H9 (cell line): Measurements from ENCODE around the gene GLIS2. TPM values are rescaled to one million over a fixed set of nuclear protein-coding genes. Genes with fewer than 3 reads are reported as not detected.

Experiments used
- DNase-seq: peaks from one replicate; pipeline ENCODE4 v3.0.0-alpha.2; 2017
- H2AFZ ChIP-seq: one replicate; pipeline ENCODE4 v1.6.1; 2013; ENCODE audit warnings: mild to moderate bottlenecking, low read length, control low read depth, moderate library complexity
- H2AK5ac ChIP-seq: 2 replicates; pipeline ENCODE4 v1.6.1; 2013; ENCODE audit warnings: low read length, control low read depth, mixed read lengths; ENCODE audit not compliant: insufficient read length
- H2BK120ac ChIP-seq: one replicate; pipeline ENCODE4 v1.6.1; 2013; ENCODE audit warnings: low read depth, mild to moderate bottlenecking, low read length, control low read depth, inconsistent platforms; ENCODE audit not compliant: poor library complexity, severe bottlenecking
- H2BK12ac ChIP-seq: 2 replicates; pipeline ENCODE4 v1.6.1; 2013; ENCODE audit warnings: low read length, control low read depth, mixed read lengths, low read depth; ENCODE audit not compliant: insufficient read length
- H2BK15ac ChIP-seq: 2 replicates; pipeline ENCODE4 v1.6.1; 2013; ENCODE audit warnings: low read depth, low read length, control low read depth
- H2BK20ac ChIP-seq: one replicate; pipeline ENCODE4 v1.6.1; 2013; ENCODE audit warnings: low read depth, mild to moderate bottlenecking, low read length, control low read depth, inconsistent platforms; ENCODE audit not compliant: poor library complexity, severe bottlenecking
- H2BK5ac ChIP-seq: 2 replicates; pipeline ENCODE4 v1.6.1; 2013; ENCODE audit warnings: low read length, control low read depth, mixed read lengths; ENCODE audit not compliant: insufficient read length
- H3K14ac ChIP-seq: 2 replicates; pipeline ENCODE4 v1.6.1; 2013; ENCODE audit warnings: low read length, control low read depth; ENCODE audit not compliant: insufficient read depth
- H3K18ac ChIP-seq: 2 replicates; pipeline ENCODE4 v1.6.1; 2013; ENCODE audit warnings: low read depth, mild to moderate bottlenecking, mixed read lengths, low read length, control low read depth; ENCODE audit not compliant: insufficient read length
- H3K23ac ChIP-seq: 2 replicates; pipeline ENCODE4 v1.6.1; 2013; ENCODE audit warnings: low read length, control low read depth, mixed read lengths, low read depth; ENCODE audit not compliant: insufficient read length
- H3K23me2 ChIP-seq: 2 replicates; pipeline ENCODE4 v1.6.1; 2013; ENCODE audit warnings: low read depth, mild to moderate bottlenecking, mixed read lengths, low read length, control low read depth; ENCODE audit not compliant: insufficient read length, poor library complexity, severe bottlenecking
- H3K27ac ChIP-seq: 2 replicates; pipeline ENCODE4 v1.5.1; 2013; ENCODE audit warnings: low read length, control low read depth, mixed read lengths, low read depth; ENCODE audit not compliant: insufficient read length
- H3K27me3 ChIP-seq: 2 replicates; pipeline ENCODE4 v1.6.1; 2013; ENCODE audit warnings: low read length, control low read depth, inconsistent platforms; ENCODE audit not compliant: insufficient read depth
- H3K4ac ChIP-seq: 2 replicates; pipeline ENCODE4 v1.6.1; 2013; ENCODE audit warnings: low read depth, mild to moderate bottlenecking, control low read depth, inconsistent platforms, low read length, moderate library complexity
- H3K4me1 ChIP-seq: 2 replicates; pipeline ENCODE4 v1.6.1; 2013; ENCODE audit warnings: low read length, control low read depth, inconsistent platforms; ENCODE audit not compliant: insufficient read depth
- H3K4me2 ChIP-seq: 2 replicates; pipeline ENCODE4 v1.6.1; 2013; ENCODE audit warnings: low read length, control low read depth, mixed read lengths; ENCODE audit not compliant: insufficient read length, insufficient read depth
- H3K56ac ChIP-seq: 2 replicates; pipeline ENCODE4 v1.6.1; 2013; ENCODE audit warnings: low read depth, mild to moderate bottlenecking, mixed read lengths, low read length, control low read depth; ENCODE audit not compliant: insufficient read length
- H3K79me1 ChIP-seq: 2 replicates; pipeline ENCODE4 v1.6.1; 2013; ENCODE audit warnings: low read depth, mild to moderate bottlenecking, moderate library complexity, low read length, control low read depth, inconsistent platforms; ENCODE audit not compliant: insufficient read depth, poor library complexity, severe bottlenecking
- H3K79me2 ChIP-seq: 2 replicates; pipeline ENCODE4 v1.6.1; 2013; ENCODE audit warnings: low read length, control low read depth, inconsistent platforms; ENCODE audit not compliant: insufficient read depth
- H3K9ac ChIP-seq: 2 replicates; pipeline ENCODE4 v1.6.1; 2013; ENCODE audit warnings: low read length, control low read depth, mixed read lengths; ENCODE audit not compliant: insufficient read length; ENCODE audit errors: extremely low read depth
- H3K9me3 ChIP-seq: one replicate; pipeline ENCODE4 v1.6.1; 2013; ENCODE audit warnings: low read depth, low read length, inconsistent platforms; ENCODE audit not compliant: control insufficient read depth
- H3T11ph ChIP-seq: one replicate; pipeline ENCODE4 v1.6.1; 2013; ENCODE audit warnings: mild to moderate bottlenecking, low read length, control low read depth, inconsistent platforms
- H4K20me1 ChIP-seq: one replicate; pipeline ENCODE4 v1.6.1; 2013; ENCODE audit not compliant: control insufficient read depth, insufficient read length, insufficient read depth
- H4K5ac ChIP-seq: 2 replicates; pipeline ENCODE4 v1.6.1; 2013; ENCODE audit warnings: low read depth, mild to moderate bottlenecking, mixed read lengths, low read length, control low read depth; ENCODE audit not compliant: insufficient read length
- H4K8ac ChIP-seq: replicated peaks from 2 replicates; pipeline ENCODE4 v1.6.1; 2013; ENCODE audit warnings: low read length, control low read depth, mixed read lengths, low read depth; ENCODE audit not compliant: insufficient read length
- H4K91ac ChIP-seq: 2 replicates; pipeline ENCODE4 v1.6.1; 2013; ENCODE audit warnings: low read depth, mild to moderate bottlenecking, moderate library complexity, mixed read lengths, low read length, control low read depth; ENCODE audit not compliant: insufficient read length
- H3K27ac Mint-ChIP-seq, 3 experiments: 2 replicates in 2 of 3; 3 replicates in 1 of 3; pipeline ENCODE4 v1.8.0; 2020 to 2021; ENCODE audit warnings: mixed read lengths in 3 of 3, mild to moderate bottlenecking in 1 of 3, moderate library complexity in 1 of 3
- H3K27me3 Mint-ChIP-seq: 2 replicates; pipeline ENCODE4 v1.8.0; 2021; ENCODE audit warnings: low read depth, mild to moderate bottlenecking, moderate library complexity, mixed read lengths
- H3K36me3 Mint-ChIP-seq, 3 experiments: 2 replicates in 2 of 3; 3 replicates in 1 of 3; pipeline ENCODE4 v1.8.0; 2020 to 2021; ENCODE audit warnings: low read depth in 3 of 3, mixed read lengths in 3 of 3; ENCODE audit not compliant: insufficient read depth in 1 of 3
- H3K4me1 Mint-ChIP-seq, 2 experiments: 2 replicates each; pipeline ENCODE4 v1.8.0; 2020; ENCODE audit warnings: mixed read lengths in 2 of 2
- H3K4me3 Mint-ChIP-seq, 2 experiments: 2 replicates in 1 of 2; 3 replicates in 1 of 2; pipeline ENCODE4 v1.8.0; 2020 to 2021; ENCODE audit warnings: mild to moderate bottlenecking in 2 of 2, mixed read lengths in 2 of 2, moderate library complexity in 1 of 2
- H3K9me3 Mint-ChIP-seq, 2 experiments: 2 replicates in 1 of 2; 3 replicates in 1 of 2; pipeline ENCODE4 v1.8.0; 2020; ENCODE audit warnings: mild to moderate bottlenecking in 2 of 2, mixed read lengths in 2 of 2, moderate library complexity in 1 of 2
- WGBS: extraction: QIAGEN DNeasy Blood & Tissue Kit; methylation state at CpG from one replicate; pipeline ENCODE4 v1.1.7; 2013; ENCODE audit warnings: missing lambda C conversion rate, low lambda C conversion rate, mixed read lengths; ENCODE audit not compliant: insufficient read length; ENCODE audit errors: extremely low coverage; 5-methylcytosine and 5-hydroxymethylcytosine counted together
- total RNA-seq: library from RNA; stranded (reverse); gene quantifications from 2 replicates; pipeline ENCODE4 v1.2.1, GENCODE V29; 2021
- TF ChIP-seq, protein P1 (sequence below): fragments of 200-600 bp; sonication (generic); conservative IDR thresholded peaks from 3 replicates; pipeline ENCODE4 v1.8.0; 2021; ENCODE audit warnings: antibody characterized with exemption, mild to moderate bottlenecking

Gene GLIS2
- total RNA-seq, 1 experiment from 2014 or later: 14.3 TPM

DNA sequence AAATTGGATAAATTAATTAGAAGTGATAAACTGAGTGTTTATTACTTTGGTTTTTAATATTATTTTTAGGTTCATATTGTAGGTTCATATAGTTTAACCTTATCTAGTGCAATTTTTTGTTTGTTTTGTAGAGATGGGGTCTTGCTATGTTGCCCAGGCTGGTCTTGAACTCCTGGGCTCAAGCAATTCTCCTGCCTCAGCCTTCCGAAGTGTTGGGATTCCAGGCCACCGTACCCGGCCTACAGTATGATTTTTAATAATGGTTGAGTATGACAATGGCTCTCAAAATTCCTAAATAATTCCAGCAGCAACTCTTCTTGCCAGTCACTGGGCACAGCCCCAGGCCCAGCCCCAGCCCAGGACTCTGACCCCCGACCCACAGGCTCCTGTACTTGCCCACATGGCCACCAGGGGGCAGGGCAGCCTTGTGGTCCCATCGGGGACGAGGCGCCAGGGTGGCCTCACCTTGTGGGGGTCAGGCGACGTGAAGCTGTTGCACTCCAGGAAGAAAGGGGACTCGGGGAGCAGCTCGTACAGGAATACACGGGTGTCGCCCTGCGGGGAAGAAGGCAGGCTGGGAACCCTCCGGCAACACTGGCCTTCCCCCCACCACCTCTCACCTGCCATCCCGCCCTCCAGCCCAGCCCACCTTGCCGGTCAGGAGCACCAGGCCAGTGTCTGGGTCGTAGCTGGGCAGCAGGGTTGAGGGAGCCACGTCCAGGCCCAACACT, 43.1 kb downstream of the GLIS2 start:
- Histone ChIP-seq H4K91ac (no peak overlapping the region), H2BK20ac (no peak overlapping the region), H3K23ac (no peak overlapping the region), H2AFZ (no peak overlapping the region), H4K8ac (no peak overlapping the region), H3K27ac (no peak overlapping the region), H3K4me2 (no peak overlapping the region), H2BK5ac (no peak overlapping the region), H3K79me1 (no peaks in the 10 kb centered on the region), H3K79me2 (no peaks in the 10 kb centered on the region), H4K20me1 (no peaks in the 10 kb centered on the region), H4K5ac (no peak overlapping the region), H2BK12ac (no peak overlapping the region), H3T11ph (no peak overlapping the region), H2BK120ac (no peak overlapping the region), H2BK15ac (no peak overlapping the region), H3K18ac (no peak overlapping the region), H3K9me3 (no peaks in the 10 kb centered on the region), H3K14ac (no peak overlapping the region), H3K4me1 (no peaks in the 10 kb centered on the region), H2AK5ac (no peak overlapping the region), H3K9ac (no peak overlapping the region), H3K4ac (no peak overlapping the region), H3K23me2 (peaks cover 4% of the 10 kb centered on the region), H3K27me3 (no peaks in the 10 kb centered on the region), H3K56ac (no peak overlapping the region)
- Mint-ChIP-seq H3K9me3 (no peaks in the 10 kb centered on the region; a peak in 1 of 5 replicates), H3K27me3 (no peaks in the 10 kb centered on the region), H3K27ac (peak overlapping the region in 1 of 3 experiments; percentile 19; a peak in 3 of 7 replicates), H3K36me3 (peaks cover 2 to 4% (median 2%) of the 10 kb centered on the region in 3 experiments; a peak in 2 of 7 replicates), H3K4me3 (no peak overlapping the region), H3K4me1 (0 out of 4 replicates have a peak, but pooled peaks cover 0 to 3% of the 10 kb centered on the region in 2 experiments)
- TF ChIP-seq, protein P1, sequence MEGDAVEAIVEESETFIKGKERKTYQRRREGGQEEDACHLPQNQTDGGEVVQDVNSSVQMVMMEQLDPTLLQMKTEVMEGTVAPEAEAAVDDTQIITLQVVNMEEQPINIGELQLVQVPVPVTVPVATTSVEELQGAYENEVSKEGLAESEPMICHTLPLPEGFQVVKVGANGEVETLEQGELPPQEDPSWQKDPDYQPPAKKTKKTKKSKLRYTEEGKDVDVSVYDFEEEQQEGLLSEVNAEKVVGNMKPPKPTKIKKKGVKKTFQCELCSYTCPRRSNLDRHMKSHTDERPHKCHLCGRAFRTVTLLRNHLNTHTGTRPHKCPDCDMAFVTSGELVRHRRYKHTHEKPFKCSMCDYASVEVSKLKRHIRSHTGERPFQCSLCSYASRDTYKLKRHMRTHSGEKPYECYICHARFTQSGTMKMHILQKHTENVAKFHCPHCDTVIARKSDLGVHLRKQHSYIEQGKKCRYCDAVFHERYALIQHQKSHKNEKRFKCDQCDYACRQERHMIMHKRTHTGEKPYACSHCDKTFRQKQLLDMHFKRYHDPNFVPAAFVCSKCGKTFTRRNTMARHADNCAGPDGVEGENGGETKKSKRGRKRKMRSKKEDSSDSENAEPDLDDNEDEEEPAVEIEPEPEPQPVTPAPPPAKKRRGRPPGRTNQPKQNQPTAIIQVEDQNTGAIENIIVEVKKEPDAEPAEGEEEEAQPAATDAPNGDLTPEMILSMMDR: peak; percentile 98
- no CpG with 5 or more reads among the region's 19 CpGs for WGBS
- DNase-seq: peak; percentile 82
